Small intestine (tissue), 7 donors: ENCODE measurements around the gene FOXF1. TPM values are rescaled to one million over a fixed set of nuclear protein-coding genes. Genes with fewer than 3 reads are reported as not detected.

Experiments used
- DNase-seq, 2 donors: peaks; one replicate each; pipeline versions ENCODE4 v3.0.0 to v3.0.0-alpha.2; 2013
- FAIRE-seq: peaks from 2 replicates; lab custom pipeline; 2012; peaks lifted over from hg19 to GRCh38; lab: Jason Lieb, UNC
- H3K27ac ChIP-seq, 3 donors: one replicate each; pipeline ENCODE4 v1.5.1; 2013; ENCODE audit warnings: low read length in 2 of 3, mild to moderate bottlenecking in 2 of 3, control low read depth in 1 of 3, inconsistent platforms in 1 of 3, low read depth in 1 of 3, moderate library complexity in 1 of 3
- H3K27me3 ChIP-seq, 3 donors: one replicate each; pipeline ENCODE4 v1.6.1; 2013; ENCODE audit warnings: low read length in 3 of 3, inconsistent platforms in 1 of 3; ENCODE audit not compliant: control insufficient read depth in 3 of 3, insufficient read depth in 3 of 3
- H3K36me3 ChIP-seq, 3 donors: one replicate each; pipeline ENCODE4 v1.6.1; 2013; ENCODE audit warnings: low read length in 3 of 3, inconsistent platforms in 1 of 3, low read depth in 1 of 3, mild to moderate bottlenecking in 1 of 3, moderate library complexity in 1 of 3; ENCODE audit not compliant: control insufficient read depth in 3 of 3, insufficient read depth in 2 of 3
- H3K4me1 ChIP-seq, 3 donors: one replicate each; pipeline ENCODE4 v1.6.1; 2013; ENCODE audit warnings: low read length in 2 of 3, inconsistent platforms in 1 of 3, low read depth in 1 of 3, mild to moderate bottlenecking in 1 of 3, moderate library complexity in 1 of 3; ENCODE audit not compliant: control insufficient read depth in 3 of 3, insufficient read depth in 2 of 3
- H3K4me3 ChIP-seq, 3 donors: one replicate each; pipeline ENCODE4 v1.5.1; 2013; ENCODE audit warnings: low read length in 3 of 3, control low read depth in 1 of 3, inconsistent platforms in 1 of 3, low read depth in 1 of 3, mild to moderate bottlenecking in 1 of 3, moderate library complexity in 1 of 3
- H3K9me3 ChIP-seq, 2 donors: one replicate each; pipeline ENCODE4 v1.6.1; 2013; ENCODE audit warnings: low read depth in 1 of 2, low read length in 1 of 2; ENCODE audit not compliant: control insufficient read depth in 2 of 2, insufficient read depth in 1 of 2
- WGBS, 3 donors: extraction: QIAGEN DNeasy Blood & Tissue Kit; methylation state at CpG; one replicate each; pipeline ENCODE4 v1.1.7; 2013; 5-methylcytosine and 5-hydroxymethylcytosine counted together
- polyA plus RNA-seq, 4 donors: library from polyadenylated mRNA; stranded (reverse) in 3 of 4; unstranded in 1 of 4; fragments of 200-250 nt in 3 of 4; fragments of 120-200 nt in 1 of 4; gene quantifications; one replicate each; pipeline versions ENCODE4 v1.2.1 to v1.2.3, GENCODE V29; 2013
- donor health status: healthy with polysubstance abuse.
- donor health status: control.
- donor health status: control.
- donor health status: Bipolar disorder and iron deficiency.
- donor health status: healthy.

Gene FOXF1
- polyA plus RNA-seq, 4 donors: 4.6 to 17.4 (median 7.2) TPM; not detected in 1

- DNase-seq: peak in 1 of 2 donors; percentile 43
- WGBS, 3 donors: 3 to 5% (median 4%) methylated on average over 97 to 99 of the region's 99 CpGs
- no peak for FAIRE-seq
Observed at GRCh38 chr16:86508028-86508946, 2.0 kb upstream of the FOXF1 start.

GRCh38 chr16:86508947-86509758, 1.2 kb upstream of the FOXF1 start:
- Histone ChIP-seq H3K4me1 (peaks cover 0 to 4% (median 2%) of the 10 kb centered on the region in 3 donors), H3K27ac (peak overlapping the region in 2 of 3 donors; percentile 85 to 92), H3K36me3 (peaks cover 0 to 45% (median 0%) of the 10 kb centered on the region in 3 donors), H3K4me3 (peak overlapping the region; percentile 40 to 63 (median 41)), H3K27me3 (peaks cover 26 to 84% (median 34%) of the 10 kb centered on the region in 3 donors), H3K9me3 (no peaks in the 10 kb centered on the region)
- DNase-seq: peak in 1 of 2 donors; percentile 42
- no peak for FAIRE-seq
- 0 to 1% (median 1%) methylated on average over 69 to 79 of the region's 79 CpGs for WGBS, 3 donors

More at GRCh38 chr16:86508028-86508946, 2.0 kb upstream of the FOXF1 start:
- peaks cover 26 to 86% (median 33%) of the 10 kb centered on the region in 3 donors for H3K27me3 ChIP-seq
- peaks cover 0 to 4% (median 2%) of the 10 kb centered on the region in 3 donors for H3K4me1 ChIP-seq
- H3K9me3 ChIP-seq: no peaks in the 10 kb centered on the region
- H3K27ac ChIP-seq: peak overlapping the region; percentile 67 to 92 (median 85)
- peak overlapping the region; percentile 41 to 63 (median 43) for H3K4me3 ChIP-seq
- peaks cover 0 to 40% (median 0%) of the 10 kb centered on the region in 3 donors for H3K36me3 ChIP-seq

GRCh38 chr16:86509759-86510464, 415 bp upstream of the FOXF1 start:
- peak overlapping the region; percentile 40 to 63 (median 41) for H3K4me3 ChIP-seq
- DNase-seq (peak in 1 of 2 donors; percentile 70), FAIRE-seq (no peak)
- 1% methylated on average over 35 to 83 of the region's 84 CpGs for WGBS, 3 donors
- peaks cover 26 to 78% (median 33%) of the 10 kb centered on the region in 3 donors for H3K27me3 ChIP-seq
- H3K36me3 ChIP-seq: peaks cover 0 to 44% (median 0%) of the 10 kb centered on the region in 3 donors
- peaks cover 0 to 4% (median 2%) of the 10 kb centered on the region in 3 donors for H3K4me1 ChIP-seq
- H3K27ac ChIP-seq: peak overlapping the region; percentile 22 to 92 (median 85)
- H3K9me3 ChIP-seq: no peaks in the 10 kb centered on the region

- Histone ChIP-seq H3K9me3 (no peaks in the 10 kb centered on the region), H3K4me3 (peak overlapping the region; percentile 41 to 76 (median 57)), H3K4me1 (peaks cover 0 to 4% (median 2%) of the 10 kb centered on the region in 3 donors), H3K36me3 (peaks cover 0 to 49% (median 0%) of the 10 kb centered on the region in 3 donors), H3K27me3 (peaks cover 30 to 80% (median 34%) of the 10 kb centered on the region in 3 donors), H3K27ac (peak overlapping the region; percentile 39 to 94 (median 82))
- DNase-seq: peak in 1 of 2 donors; percentile 16
- 13 to 23% (median 18%) methylated on average over 34 to 44 of the region's 44 CpGs for WGBS, 3 donors
- no peak for FAIRE-seq
Observed at GRCh38 chr16:86511317-86512161, 1.2 kb downstream of the FOXF1 start.

GRCh38 chr16:86512301-86512859, 2.1 kb downstream of the FOXF1 start:
- FAIRE-seq (no peak), DNase-seq (peak in 1 of 2 donors; percentile 19)
- H3K36me3 ChIP-seq: peaks cover 0 to 51% (median 0%) of the 10 kb centered on the region in 3 donors
- 9 to 16% (median 14%) methylated on average over 20 to 24 of the region's 24 CpGs for WGBS, 3 donors
- peak overlapping the region; percentile 2 to 94 (median 82) for H3K27ac ChIP-seq
- peaks cover 0 to 5% (median 2%) of the 10 kb centered on the region in 3 donors for H3K4me1 ChIP-seq
- H3K9me3 ChIP-seq: no peaks in the 10 kb centered on the region
- peaks cover 31 to 80% (median 34%) of the 10 kb centered on the region in 3 donors for H3K27me3 ChIP-seq
- peak overlapping the region; percentile 18 to 76 (median 57) for H3K4me3 ChIP-seq

GRCh38 chr16:86512860-86513470, 2.6 kb downstream of the FOXF1 start:
- H3K36me3 ChIP-seq: peaks cover 0 to 51% (median 0%) of the 10 kb centered on the region in 3 donors
- FAIRE-seq (no peak), DNase-seq (peak in 1 of 2 donors; percentile 20)
- WGBS, 3 donors: 14 to 18% (median 14%) methylated on average over 29 of the region's 29 CpGs
- peak overlapping the region in 2 of 3 donors; percentile 82 to 94 for H3K27ac ChIP-seq
- H3K9me3 ChIP-seq: no peaks in the 10 kb centered on the region
- H3K27me3 ChIP-seq: peaks cover 30 to 80% (median 34%) of the 10 kb centered on the region in 3 donors
- peaks cover 0 to 10% (median 2%) of the 10 kb centered on the region in 3 donors for H3K4me1 ChIP-seq
- peak overlapping the region; percentile 18 to 76 (median 27) for H3K4me3 ChIP-seq
